GM19324 (cell line): Measurements from ENCODE around the gene DNAAF1.

Experiments
- ATAC-seq: cut with Tn5 transposase; IDR thresholded peaks from one replicate; pipeline ENCODE4 v1.9.1; 2021; ENCODE audit warnings: mild to moderate bottlenecking, moderate library complexity; ENCODE audit not compliant: unreplicated experiment, low FRiP score

The DNAAF1 gene

DNA sequence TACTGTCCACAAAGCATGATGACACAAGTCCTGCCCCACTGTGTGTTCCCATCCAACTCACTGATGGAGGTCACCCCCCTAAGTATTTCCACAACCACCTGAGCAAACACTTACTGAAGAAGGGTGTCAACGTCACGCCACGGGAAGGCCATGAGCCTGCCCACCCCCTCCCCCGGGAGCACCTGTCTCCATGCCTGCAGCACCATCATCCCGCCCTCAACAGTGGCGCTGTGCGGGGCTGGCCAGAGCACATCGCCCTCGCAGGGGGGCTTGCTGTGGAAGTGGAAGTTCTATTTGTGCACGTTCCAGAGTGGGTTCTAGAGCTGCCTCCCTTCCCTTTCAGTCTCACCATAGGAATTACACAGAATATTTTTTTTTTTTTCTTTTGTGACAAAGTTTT, 24.1 kb upstream of the DNAAF1 start:
- ATAC-seq, result no peak

DNA sequence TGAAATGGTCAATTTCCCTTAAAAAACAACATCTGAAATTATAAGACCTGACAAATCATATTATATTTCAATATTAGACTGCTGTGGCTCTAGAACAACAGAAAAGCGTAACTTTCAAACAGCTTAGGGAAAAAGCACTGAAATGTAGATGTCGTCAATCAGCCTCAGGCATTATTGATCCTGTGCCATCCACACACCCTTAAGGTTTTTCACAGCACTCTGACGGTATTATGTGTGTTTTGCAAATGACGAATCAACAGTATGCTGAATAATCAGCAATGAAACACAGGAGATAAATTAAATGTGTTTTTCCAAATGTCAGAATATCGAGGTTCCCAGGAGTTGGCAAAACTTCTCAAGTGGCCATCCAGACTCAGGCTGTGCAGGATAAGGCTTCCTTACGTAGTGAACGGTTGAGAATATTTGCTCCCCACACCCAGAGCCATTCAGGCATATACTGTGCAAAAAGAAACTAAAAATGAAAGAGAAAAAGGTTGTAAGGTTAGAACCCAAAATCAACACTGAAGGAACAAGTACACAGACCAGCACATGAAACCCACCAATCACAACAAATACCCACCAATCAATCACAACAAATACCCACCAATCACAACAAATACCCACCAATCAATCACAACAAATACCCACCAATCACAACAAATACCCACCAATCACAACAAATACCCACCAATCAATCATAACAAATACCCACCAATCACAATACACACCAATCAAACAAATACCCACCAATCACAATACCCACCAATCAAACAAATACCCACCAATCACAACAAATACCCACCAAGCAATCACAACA, 20.6 kb upstream of the DNAAF1 start:
- no peak for ATAC-seq

DNA sequence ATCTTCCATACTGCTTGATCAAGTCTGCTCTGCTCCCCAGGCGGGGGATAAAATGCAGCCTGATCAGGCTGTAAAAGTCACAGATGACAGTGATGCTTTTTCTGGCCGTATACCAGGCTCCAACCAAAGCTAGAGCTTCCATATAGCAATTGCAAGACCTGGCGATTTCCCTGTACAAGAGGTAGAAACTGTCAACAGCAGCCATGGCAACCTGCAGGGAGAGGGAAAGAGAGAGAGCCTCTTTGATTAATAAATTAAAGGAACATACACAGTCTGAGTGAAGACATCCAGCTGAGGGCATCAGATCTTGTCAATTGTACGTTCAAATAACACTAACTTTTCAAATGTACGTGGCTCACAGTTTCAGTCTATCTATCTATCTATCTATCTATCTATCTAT, 14.0 kb upstream of the DNAAF1 start:
- no peak for ATAC-seq

DNA sequence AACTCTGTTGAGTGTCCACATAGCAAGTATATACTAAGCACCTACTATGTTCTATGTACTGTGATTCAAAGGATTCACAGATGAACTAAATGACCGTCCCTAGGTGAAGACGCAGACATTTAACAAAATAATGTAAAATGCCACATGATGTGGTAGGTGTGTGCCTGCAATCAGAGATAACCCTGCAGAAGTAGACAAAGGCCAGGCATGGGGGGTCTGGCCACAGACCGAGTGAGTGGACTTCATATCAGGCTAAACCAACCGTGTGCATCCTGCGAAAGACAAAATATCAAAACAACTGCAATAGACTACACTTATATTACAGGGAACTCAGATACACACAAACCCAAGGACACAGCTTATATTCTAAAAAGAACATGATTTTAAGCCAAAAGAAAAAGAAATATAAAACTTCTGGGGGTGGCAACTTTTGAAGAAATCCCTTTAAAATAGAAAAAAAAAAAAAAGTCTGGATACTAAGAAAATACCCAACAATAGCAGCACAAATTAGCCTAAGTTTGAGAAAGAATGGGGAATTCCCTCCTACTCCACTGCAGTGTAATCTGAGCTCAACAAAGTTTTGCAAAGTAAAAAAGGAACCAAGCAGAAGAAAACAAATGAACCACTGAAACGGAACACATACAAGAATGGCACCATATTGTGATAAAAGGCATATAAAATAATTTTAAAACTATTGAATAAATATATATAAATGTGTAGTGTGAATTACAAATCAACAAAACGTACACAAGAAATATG, 12.4 kb upstream of the DNAAF1 start:
- ATAC-seq, result no peak

DNA sequence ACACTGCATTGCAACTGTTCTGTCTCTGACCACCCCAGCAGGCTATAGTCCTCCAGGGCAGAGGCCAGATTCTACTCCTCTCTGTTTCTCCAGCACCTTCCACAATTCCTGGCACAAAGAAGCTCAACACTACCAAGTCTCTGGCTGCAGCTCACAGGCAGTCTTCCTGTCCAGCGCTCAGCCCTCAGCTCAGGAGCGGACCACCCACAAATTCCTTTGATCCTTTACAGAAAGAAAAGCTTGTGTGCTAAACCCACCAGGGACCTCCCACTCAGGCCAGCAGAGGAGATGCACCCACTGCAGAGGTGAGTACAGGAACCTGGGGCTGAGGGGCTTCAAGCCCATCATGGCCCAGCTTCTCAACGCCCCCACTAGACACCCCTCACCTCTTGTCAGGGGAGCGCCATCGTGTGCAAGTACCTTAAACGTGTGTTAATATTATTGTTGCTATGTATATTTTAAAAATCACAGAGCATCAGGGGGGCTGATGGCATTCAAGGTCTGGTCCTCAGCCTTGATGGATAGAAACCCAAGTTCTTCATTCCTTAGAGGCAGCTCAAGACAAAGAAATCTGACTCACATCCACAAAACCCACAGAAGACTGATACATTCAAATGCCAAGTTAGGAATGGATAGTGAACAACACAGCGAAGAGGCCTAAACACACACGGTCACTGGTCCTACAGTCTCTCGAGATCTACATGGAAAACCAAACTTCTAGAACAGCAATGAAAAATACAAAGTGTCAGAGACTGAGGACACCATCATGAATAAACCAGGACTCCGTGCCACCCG, 8.6 kb upstream of the DNAAF1 start:
- ATAC-seq, result no peak

DNA sequence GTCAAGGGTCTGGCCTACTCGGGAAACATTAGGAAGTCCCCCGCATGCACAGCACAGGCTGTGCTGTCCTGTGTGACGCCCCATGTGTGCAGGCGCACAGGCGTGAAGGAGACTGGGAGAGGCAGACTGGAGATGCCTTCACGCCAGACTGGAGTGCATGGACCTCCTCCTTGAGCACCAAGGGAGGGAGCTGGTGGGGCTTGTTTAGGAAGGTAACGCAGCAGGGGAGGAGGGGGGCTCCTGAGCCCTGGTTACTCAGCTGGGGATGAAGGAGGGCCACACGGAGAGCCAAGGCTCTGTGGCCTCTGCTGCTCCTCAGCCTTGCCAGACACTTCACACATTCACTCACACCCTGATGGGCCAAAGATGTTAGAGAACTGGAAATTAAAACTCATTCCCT, 7.8 kb upstream of the DNAAF1 start:
- no peak for ATAC-seq

DNA sequence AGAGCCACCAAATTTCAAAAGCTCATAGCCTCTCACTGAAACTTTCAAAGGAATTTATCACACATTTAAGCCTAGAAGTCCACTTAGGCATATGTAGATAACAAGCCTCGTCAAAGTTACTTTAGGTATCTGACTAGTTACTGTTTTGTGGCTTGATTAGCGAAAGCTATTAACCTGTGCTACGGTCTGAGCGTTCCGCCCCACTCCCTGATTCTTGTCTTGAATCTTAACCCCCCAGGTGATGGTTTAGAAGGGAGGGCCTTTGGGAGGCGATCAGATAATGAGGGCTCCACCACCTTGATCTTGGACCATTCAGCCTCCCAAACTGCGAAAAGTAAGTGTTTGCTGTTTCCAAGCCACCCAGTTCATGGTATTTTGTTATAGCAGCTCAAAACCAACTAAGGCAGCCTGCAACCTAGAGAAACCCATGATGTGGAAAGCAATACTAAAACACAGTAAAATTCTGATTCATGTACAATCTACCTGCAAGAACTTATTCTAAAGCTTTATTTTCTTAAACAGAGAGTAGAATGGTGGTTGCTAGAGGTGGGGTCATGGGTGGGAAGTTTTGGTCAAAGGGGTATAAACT, 7.2 kb upstream of the DNAAF1 start:
- no peak for ATAC-seq

DNA sequence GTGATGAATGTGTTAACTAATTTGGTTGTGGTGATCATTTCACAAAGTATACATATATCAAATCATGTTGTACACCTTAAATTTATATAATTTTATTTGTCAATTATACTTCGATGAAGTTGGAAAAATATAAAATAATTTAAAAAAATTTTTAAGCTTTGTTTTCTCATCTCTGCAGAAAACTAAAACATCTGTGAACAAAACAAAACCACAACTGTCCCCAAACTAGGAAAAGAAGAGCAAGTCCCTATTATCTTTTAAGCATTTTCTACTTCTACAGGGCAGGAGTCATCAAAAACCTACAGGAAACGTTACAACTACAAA, 6.6 kb upstream of the DNAAF1 start:
- ATAC-seq, result no peak

DNA sequence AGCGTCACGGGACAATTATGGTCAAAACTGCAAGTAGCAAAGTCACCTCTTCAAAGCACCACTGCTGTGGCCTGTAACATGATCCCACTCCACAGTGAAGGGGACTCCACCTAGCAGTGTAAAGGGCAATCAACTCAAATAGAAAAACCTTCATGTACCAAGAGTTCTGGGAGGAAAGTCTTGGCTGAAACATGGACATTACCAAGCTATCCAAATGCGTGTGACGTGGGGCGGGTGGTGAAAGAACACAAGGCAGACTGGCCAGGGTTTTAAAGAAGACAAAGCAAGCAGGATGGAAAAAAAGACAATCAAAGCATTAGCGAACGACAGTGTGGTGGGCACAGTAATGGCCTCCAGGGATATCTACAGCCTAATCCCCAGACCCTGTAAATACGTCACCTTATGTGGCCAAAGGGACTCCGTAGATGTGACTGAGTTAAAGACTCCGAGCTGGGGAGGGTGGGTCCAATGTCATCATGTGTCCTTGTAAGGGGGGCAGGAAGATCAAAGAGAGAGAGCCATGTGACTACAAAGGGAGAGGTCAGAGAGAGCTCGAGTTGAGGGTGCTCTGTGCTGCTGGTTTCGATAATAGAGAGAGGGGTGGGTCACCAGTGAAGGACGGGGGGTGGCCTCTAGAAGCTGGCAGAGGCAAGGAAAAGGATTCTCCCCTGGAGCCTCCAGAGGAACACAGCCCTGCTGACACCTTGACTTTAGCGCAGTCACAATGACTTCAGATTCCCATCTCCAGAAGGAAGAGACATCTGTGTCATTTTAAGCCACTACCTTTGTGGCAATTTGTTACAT, 6.1 kb upstream of the DNAAF1 start:
- ATAC-seq, result no peak

DNA sequence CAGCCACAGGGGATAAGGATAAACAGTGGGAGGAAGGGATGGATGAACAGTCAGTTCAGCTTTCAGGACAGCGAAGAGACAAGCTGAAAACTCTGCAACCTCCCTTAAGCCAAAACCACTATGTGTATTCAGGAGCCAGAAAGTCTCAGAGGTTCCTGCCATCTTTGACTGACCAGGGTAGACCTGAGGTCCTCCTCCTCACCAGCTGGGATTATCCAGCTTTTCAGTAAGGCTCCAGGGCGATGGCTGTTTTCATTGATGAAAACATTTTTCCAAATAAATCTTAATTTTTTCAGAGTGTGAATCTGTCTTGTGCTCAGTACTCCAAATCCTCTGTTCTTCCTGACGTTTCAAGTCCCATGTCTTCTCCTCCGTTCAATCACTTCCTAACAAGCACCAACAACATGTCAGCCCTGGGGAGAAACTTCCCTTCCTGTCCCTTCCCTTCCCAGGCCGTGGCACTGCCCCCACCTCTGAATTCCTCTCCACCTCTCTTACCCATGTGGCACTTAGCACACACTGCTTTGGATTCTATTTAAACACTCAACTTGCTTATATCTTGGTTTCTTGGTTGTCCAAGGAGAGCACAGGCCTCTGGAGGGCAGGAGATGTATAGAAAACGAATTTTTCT, 5.4 kb upstream of the DNAAF1 start:
- no peak for ATAC-seq

DNA sequence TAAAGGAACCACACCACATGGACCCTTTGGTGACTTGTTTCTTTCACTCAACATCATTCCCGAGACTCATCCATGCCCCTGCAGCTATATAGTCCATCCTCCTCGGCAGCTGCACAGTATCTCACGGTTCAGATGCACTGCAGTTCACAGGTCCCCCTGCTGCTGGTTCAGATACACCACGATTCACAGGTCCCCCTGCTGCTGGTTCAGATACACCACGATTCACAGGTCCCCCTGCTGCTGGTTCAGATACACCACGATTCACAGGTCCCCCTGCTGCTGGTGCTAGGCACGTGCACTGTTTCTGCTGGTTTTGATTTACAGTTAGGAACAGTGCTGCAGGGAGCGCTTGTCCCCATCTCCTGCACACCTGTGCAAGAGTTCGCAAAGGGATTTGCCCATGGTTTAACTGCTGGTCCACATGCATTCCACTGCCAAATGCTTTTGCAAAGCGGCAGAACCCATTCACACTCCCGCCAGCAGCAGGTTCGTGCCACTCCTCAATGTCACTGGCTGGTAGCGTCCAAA, 3.9 kb upstream of the DNAAF1 start:
- ATAC-seq, result no peak

DNA sequence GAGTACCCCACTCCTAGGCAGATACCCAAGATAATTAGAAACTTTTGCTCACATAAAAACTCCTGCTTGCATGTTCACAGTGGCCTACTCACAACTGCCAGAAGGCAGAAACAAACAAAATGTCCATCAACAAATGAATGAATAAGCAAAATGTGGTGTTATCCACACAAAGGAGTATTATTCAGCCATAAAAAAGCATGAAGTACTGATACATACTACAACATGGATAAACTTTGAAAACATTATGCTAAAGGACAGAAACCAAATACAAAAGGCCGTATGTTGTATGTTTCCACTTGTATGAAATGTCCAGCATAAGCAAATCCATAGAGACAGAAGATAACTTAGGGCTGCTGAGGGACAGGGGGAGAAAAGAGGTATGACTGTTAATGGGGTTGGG, 2.0 kb upstream of the DNAAF1 start:
- no peak for ATAC-seq

DNA sequence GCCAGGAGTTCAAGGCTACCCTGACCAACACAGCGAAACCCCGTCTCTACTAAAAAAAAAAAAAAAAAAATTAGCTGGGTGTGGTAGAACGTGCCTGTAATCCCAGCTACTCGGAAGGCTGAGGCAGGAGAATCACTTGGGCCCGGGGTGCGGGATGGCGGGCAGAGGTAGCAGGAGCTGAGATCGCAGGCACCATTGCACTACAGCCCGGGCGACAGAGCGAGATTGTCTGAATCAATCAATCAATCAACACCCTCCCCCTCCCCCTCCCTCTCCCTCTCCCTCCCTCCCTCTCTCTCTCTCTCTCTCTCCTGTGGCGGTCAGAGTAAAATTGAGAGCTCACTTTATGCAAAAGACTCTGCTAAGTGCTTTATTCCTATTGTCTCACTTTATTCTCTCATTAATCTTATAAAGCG, 1.3 kb upstream of the DNAAF1 start:
- no peak for ATAC-seq

DNA sequence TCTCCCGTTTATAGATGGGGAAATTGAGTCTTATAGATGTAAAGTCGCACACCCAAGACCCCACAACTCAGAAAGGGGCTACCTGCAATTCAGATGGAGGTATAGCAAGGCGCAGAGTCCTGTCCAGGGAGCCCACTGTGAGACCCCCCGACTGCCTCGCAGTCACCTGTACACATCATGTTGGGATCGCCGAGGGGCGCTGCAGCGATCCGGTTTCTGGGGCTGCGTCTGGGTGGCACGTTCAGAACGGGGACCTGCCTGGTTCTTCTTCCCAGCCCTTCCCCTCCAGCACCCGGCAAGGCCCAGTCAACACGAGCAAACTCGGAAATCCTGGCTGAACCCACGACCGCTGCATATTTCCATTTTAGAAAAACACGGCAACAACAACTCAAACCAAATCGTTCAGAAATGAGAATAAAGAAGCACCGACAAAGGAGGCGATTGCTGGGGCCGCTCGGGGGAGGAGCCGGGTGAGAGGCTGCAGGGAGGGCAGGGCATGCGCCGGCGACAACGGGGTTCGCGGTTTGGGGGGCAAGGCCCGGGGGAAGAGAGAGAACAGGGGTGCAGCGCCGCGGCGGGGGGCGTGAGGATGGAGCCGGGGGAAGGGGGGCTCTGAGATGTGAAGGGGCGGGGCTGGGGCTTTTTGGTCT, 774 bp upstream of the DNAAF1 start:
- ATAC-seq, result no peak

DNA sequence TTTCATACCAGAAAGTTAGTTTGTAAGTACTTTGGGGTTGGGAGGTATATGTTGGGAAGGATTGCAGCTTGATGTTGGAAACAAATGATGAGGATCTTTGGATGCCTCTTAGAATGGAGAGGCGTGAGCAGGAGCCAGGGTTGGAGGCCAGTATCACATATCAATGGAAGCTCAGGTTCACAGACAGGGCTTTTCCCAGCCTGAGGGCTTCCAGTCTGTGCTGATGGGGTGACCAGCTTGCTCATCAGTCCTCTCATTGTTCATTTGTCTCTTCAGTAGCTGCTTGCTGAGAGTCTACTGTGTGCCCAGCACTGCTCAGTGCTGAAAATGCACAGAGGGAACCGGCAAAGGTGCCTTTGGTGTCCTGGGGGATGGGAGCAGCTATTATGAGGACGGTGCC, 5.8 kb downstream of the DNAAF1 start:
- no peak for ATAC-seq

DNA sequence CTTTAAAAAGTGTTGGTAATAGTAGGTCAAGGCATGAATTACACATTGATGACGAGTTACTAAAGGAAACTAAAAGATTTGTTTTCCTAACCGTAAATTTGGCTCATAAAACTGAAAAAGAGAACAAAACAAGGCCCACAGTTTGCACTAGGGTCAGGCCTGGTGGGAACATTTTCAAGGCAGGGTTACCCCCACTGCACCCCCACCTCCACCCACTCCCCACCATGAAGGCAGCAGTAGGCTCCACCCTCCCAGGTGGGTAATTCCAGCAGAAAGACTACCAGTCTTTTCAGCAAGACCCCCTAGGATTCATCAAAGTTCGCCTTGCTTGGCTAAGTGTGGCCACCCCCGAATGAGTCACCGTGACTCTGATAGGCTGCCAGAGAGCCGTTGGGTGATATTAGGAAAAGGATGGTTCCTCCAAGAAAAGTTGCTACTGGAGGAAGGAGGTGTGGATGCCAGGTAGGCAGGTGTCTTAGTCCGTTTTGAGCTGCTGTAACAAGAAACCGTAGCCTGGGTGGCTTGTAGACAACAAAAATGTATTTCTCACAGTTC, 8.6 kb downstream of the DNAAF1 start:
- no peak for ATAC-seq

DNA sequence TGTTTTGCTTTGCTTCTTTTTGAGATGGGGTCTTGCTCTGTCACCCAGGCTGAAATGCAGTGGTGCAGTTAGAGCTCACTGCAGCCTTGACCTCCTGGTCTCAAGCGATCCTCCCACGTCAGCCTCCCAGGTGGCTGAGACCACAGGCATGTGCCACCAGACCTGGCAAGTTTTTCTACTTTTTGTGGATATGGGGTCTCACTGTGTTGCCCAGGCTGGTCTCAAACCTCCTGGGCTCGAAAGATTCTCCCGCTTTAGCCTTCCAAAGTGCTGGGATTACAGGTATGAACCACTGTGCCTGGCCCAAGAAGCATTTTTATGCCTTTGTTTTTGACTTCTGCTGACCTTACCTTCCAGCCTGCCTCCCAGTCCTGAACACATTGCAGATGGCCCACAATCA, 10.1 kb downstream of the DNAAF1 start:
- no peak for ATAC-seq

DNA sequence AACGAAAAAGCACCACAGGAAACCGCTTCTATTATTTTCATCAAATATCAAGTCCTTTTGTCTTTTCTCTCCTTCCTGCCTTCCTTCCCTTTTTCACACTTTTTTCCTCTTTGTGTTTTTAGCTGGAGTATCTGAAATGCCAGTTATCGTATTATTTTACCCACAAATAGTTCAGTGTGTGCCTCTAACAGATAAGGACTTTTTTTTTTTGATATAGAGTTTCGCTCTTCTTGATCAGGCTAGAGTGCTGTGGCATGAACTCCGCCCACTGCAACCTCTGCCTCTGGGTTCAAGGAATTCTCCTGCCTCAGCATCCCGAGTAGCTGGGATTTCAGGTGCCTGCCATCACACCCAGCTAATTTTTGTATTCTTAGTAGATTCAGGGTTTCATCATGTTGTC, 10.7 kb downstream of the DNAAF1 start:
- no peak for ATAC-seq

DNA sequence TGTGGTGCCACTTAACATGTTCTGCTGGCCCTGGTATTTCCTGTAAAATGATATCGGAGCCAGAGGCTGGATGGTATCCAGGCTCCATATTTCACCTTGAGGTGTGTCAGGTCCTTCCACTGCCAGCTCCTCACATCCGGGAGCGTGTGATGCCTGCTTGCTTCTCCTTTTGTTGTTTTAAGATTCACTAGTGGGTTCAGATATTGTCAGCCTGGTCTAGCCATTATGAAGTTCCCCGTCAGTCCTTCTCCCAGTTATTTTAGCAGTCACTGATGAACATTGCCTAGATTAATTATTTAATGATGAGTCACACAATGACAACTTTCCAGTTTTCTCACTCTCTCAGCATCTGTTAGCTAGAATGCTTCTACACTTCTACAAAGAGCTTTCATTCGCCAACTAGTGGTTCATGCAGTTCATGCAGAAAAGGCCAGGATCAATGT, 11.3 kb downstream of the DNAAF1 start:
- no peak for ATAC-seq
